NOMO-1 treated with DMSO at 0.1 percent for 48 hours (cell line): ENCODE results near the gene CAP1.

Source experiments
- DNase-seq: peaks from one replicate; lab custom pipeline; 2025; ENCODE audit not compliant: unreplicated experiment; lab: John Stamatoyannopoulos, UW

Gene CAP1

GRCh38 chr1:40094466-40095110, 54.1 kb downstream of the CAP1 start:
- DNase-seq: peak; percentile 54

- no peak for DNase-seq
Measured at GRCh38 chr1:40095806-40096205, 55.3 kb downstream of the CAP1 start.

GRCh38 chr1:40096646-40096976, 56.1 kb downstream of the CAP1 start:
- DNase-seq: no peak

DNA sequence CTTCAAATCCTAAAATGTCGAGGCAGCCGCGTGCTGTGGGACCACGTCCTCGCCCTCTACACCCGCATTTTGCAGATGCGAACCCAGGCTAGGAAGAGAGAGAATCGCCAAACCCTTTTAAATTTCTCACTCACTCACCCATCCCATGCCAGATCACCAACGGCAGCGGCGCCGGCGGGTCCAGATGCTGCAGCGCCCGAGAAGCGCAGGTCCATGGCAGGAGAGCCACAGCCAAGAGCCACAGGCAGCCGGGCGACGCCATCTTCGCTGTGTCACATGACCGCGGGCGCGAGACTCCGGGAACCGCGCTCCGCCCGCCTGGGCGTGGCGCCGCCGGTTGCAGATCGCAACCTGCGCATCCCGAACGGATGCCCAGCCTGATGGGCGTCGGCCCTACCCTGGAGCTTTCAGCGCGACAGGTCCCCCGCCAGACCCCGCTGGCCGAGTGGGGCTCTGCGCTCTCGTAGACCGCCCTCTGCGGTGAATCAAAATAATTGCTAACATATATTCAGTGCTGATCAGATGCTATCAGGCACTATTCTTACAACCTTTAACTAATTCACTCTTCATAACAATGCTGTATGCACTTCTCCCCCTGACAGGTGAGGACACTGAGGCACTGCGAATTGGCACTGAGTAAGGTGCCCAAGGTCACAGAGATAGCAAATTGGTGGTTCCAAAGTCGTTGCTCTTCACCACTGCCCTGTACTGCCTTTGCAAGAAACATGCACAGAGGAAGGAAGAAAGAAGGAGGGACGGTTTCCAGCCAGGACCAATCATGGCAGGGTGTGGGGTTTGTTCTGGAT, 56.7 kb downstream of the CAP1 start, which contains the start of gene PPT1:
PPT1 (minus strand) TSS at position 276 of the 806 bp plus-strand sequence; CDS start at position 262, 14 bp downstream.
- peak; percentile 49 for DNase-seq

GRCh38 chr1:40102038-40102437, 61.5 kb downstream of the CAP1 start:
- DNase-seq: no peak

- DNase-seq: no peak
Measured at GRCh38 chr1:40102896-40103295, 62.4 kb downstream of the CAP1 start.

DNA sequence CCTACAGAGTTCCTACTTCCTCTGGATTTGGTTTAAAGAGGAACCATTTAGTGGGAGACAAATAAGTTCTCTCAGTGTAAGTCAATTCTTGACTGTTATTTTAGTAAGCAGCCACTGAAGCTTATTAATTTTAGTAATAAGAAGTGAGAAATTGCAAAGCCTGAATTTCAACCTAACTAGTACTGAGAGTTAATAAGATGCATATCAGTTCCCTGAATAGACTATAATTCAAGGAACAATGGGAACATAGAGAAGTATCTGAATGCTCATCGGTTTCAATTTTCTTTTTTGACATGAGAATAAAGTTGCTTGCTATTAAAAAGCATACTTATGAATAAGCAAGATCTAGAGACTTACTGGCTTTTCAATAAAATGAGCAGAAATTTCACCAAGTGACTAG, 64.5 kb downstream of the CAP1 start:
- no peak for DNase-seq

DNA sequence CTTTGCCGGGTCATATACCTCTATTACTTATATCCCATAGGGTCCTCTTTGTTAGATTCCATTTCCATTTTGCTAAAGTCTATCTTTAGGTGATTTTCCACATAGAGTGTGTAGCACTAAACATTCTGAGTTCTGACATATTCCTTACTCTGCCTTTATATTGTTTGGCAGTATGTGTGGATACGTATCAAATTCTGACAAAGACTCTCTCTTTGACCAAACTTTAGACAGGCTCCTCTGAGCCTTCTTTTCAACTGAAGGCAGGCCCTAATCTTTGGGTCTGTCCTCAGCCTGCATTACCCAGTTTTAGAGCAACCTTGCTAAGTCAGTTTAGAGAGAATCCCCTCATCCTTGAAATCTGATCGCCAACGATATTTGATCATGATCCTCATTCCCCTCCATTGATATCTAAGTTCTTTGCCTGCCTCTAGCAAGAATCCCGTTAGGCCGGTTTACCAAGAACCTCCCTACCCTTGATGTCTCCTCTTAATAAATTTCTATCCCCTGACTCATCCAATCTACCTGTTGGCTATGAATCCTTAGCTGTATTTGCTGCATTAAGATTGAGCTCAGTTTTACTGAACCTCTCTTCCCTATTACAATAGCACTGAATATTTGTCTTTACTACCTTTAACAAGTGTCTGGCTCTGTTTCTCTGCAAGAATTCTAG, 66.9 kb downstream of the CAP1 start:
- no peak for DNase-seq

DNA sequence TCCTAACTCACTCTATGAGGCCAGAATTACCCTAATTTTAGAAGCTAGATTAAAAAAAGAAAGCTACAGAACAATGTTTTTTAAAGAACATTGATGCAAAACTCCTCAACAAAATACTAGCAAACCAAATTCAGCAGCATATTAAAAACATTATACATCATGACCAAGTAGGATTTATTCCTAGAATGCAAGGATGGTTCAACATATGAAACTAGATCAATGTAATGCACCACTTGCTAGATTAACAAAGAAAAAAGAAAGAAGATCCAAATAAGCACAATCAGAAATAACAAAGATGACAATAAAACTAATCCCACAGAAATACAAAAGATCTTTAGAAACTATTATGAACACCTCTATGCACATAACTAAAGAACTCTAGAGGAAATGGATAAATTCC, 69.9 kb downstream of the CAP1 start:
- DNase-seq: no peak

DNA sequence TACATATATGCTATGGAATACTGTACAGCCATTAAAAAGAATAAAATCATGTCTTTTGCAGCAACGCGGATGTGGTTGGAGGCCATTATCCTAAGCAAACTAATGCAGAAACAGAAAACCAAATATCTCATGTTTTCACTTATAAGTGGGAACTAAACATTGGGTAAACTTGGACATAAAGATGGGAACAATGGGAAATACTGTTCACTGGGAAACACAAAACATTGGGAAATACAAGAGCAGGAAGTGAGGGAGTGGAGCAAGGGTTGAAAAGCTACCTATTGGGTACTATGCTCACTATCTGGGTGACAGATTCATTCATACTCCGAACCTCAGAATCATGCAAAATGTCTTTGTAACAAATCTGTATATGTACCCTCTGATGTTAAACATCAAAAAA, 73.9 kb downstream of the CAP1 start:
- DNase-seq: no peak

- no peak for DNase-seq
Measured at GRCh38 chr1:40120128-40120527, 79.6 kb downstream of the CAP1 start.
